Progenitor cell of endocrine pancreas (in vitro differentiated cells): ENCODE measurements around the gene LRRC23. TPM values are rescaled to one million over a fixed set of nuclear protein-coding genes. Genes with fewer than 3 reads are reported as not detected.
"Not testable (repeated sequence)": the region's sequence is repeated elsewhere in the genome, so short reads cannot be mapped to it uniquely, and the experiment has no call there.

Experiments
- DNase-seq: peaks from one replicate; pipeline ENCODE4 v3.0.0; 2021; ENCODE audit warnings: low spot score; ENCODE audit not compliant: unreplicated experiment
- H3K27ac Mint-ChIP-seq: 2 replicates; pipeline ENCODE4 v1.8.0; 2021; ENCODE audit warnings: mild to moderate bottlenecking, moderate library complexity, mixed read lengths
- H3K27me3 Mint-ChIP-seq: 2 replicates; pipeline ENCODE4 v1.8.0; 2021; ENCODE audit warnings: mixed read lengths
- H3K36me3 Mint-ChIP-seq: 2 replicates; pipeline ENCODE4 v1.8.0; 2022; ENCODE audit warnings: mixed read lengths; ENCODE audit not compliant: insufficient read depth
- H3K4me1 Mint-ChIP-seq: 2 replicates; pipeline ENCODE4 v1.8.0; 2021; ENCODE audit warnings: low read depth, mixed read lengths
- H3K4me3 Mint-ChIP-seq: 2 replicates; pipeline ENCODE4 v1.8.0; 2021; ENCODE audit warnings: low read depth, mild to moderate bottlenecking, moderate library complexity, mixed read lengths
- H3K9me3 Mint-ChIP-seq: 2 replicates; pipeline ENCODE4 v1.8.0; 2021; ENCODE audit warnings: low read depth, mixed read lengths
- total RNA-seq: library from RNA; stranded (reverse); gene quantifications from 2 replicates; pipeline ENCODE4 v1.2.1, GENCODE V29; 2021
- TF ChIP-seq, protein P1 (sequence below): fragments of 200-600 bp; sonication (generic); IDR thresholded peaks from one replicate; pipeline ENCODE4 v1.5.0; 2021; ENCODE audit warnings: antibody characterized with exemption, mild to moderate bottlenecking; ENCODE audit not compliant: unreplicated experiment

LRRC23 gene
- total RNA-seq, 1 donor from 2014 or later: 21.5 TPM

DNA sequence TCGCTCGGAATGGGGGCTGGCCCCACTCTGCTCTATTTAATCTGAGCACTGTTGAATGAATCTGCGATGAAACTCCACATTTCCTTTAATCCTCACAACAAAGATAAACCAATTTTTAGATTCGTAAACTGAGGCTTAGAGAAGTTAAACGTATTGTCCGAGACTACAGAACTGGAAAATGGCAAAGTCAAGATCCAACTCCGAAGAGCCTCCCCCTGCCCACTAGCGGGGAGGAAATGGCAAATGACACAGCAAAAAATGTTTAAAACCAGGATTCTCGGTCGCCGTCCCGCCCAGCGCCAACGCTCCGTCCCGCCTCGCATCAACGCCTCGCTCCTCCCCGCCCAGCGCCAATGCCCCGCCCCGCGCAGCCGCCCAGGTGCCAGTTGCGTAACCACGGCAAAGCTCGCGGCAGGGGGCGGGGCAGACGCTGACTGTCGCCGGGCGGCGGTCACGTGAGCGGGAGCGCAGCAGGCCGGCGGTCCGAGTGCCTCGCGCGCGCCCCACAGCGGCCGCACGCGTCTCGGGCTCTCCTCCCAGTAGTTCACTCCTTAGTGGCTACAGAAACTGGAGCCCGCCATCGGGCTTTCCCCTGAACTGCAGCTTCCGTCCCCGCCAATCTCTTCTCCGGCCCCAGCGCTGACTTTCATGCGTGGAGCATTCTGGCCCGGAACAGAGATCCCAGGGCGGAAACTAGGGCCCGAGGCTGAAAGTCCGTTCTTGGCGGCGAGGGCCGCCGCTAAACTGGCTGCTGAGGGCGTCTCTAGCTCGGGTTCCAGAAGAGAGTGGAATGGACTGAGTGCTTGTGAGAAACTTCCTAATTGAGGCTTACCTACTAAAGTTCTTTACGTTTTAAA, 13.6 kb upstream of the LRRC23 start:
- Mint-ChIP-seq H3K27me3 (no peaks in the 10 kb centered on the region), H3K27ac (peak overlapping the region; percentile 97), H3K4me3 (peak overlapping the region; percentile 70), H3K4me1 (peaks cover 28% of the 10 kb centered on the region), H3K36me3 (peaks cover 2% of the 10 kb centered on the region), H3K9me3 (no peaks in the 10 kb centered on the region)
- DNase-seq: peak; percentile 100
- TF ChIP-seq, protein P1, sequence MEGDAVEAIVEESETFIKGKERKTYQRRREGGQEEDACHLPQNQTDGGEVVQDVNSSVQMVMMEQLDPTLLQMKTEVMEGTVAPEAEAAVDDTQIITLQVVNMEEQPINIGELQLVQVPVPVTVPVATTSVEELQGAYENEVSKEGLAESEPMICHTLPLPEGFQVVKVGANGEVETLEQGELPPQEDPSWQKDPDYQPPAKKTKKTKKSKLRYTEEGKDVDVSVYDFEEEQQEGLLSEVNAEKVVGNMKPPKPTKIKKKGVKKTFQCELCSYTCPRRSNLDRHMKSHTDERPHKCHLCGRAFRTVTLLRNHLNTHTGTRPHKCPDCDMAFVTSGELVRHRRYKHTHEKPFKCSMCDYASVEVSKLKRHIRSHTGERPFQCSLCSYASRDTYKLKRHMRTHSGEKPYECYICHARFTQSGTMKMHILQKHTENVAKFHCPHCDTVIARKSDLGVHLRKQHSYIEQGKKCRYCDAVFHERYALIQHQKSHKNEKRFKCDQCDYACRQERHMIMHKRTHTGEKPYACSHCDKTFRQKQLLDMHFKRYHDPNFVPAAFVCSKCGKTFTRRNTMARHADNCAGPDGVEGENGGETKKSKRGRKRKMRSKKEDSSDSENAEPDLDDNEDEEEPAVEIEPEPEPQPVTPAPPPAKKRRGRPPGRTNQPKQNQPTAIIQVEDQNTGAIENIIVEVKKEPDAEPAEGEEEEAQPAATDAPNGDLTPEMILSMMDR: peak; percentile 99

GRCh38 chr12:6891646-6892001, 13.0 kb upstream of the LRRC23 start:
- peaks cover 22% of the 10 kb centered on the region for H3K4me1 Mint-ChIP-seq
- TF ChIP-seq, protein P1: no peak
- peaks cover 2% of the 10 kb centered on the region for H3K36me3 Mint-ChIP-seq
- no peak for DNase-seq
- H3K27me3 Mint-ChIP-seq: no peaks in the 10 kb centered on the region
- H3K4me3 Mint-ChIP-seq: peak overlapping the region; percentile 70
- peak overlapping the region; percentile 97 for H3K27ac Mint-ChIP-seq
- H3K9me3 Mint-ChIP-seq: no peaks in the 10 kb centered on the region

GRCh38 chr12:6892683-6893082, 11.9 kb upstream of the LRRC23 start:
- H3K9me3 Mint-ChIP-seq, H3K4me3 Mint-ChIP-seq: not testable (repeated sequence)

GRCh38 chr12:6894321-6894720, 10.3 kb upstream of the LRRC23 start:
- H3K9me3 Mint-ChIP-seq: no peaks in the 10 kb centered on the region
- TF ChIP-seq, protein P1: no peak
- H3K4me1 Mint-ChIP-seq: peaks cover 9% of the 10 kb centered on the region
- no peaks in the 10 kb centered on the region for H3K36me3 Mint-ChIP-seq
- no peak overlapping the region for H3K4me3 Mint-ChIP-seq
- H3K27ac Mint-ChIP-seq: no peak overlapping the region
- DNase-seq: no peak
- H3K27me3 Mint-ChIP-seq: no peaks in the 10 kb centered on the region

More at GRCh38 chr12:6892683-6893082, 11.9 kb upstream of the LRRC23 start:
- H3K27ac Mint-ChIP-seq, DNase-seq, H3K27me3 Mint-ChIP-seq, H3K36me3 Mint-ChIP-seq: not testable (repeated sequence)
- peaks cover 14% of the 10 kb centered on the region for H3K4me1 Mint-ChIP-seq

DNA sequence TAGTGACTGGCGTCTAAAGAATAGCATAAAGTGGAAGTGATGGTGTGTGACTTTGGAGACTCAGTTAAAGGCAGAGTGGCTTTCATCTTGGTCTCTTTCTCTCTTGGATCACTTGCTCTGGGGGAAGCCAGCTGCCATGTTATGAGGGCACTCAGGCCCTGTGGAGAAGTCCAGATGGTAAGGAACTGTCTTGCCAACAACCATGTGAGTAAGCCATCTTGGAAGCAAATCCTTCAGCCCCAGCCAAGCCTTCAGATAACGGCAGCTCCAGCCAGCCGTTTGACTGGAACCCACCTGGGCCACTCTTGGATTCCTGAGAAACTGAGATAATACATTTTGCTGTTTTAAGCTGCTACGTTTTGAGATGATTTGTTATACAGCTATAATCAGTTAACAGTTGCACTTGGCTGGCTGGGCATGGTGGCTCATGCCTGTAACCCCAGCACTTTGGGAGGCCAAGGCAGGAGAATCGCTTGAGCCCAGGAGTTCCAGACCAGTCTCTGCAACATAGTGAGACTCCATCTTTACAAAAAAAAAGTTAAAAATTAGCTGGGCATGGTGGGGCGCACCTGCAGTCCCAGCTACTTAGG, 7.7 kb upstream of the LRRC23 start:
- Mint-ChIP-seq H3K9me3 (no peaks in the 10 kb centered on the region), H3K4me3 (no peak overlapping the region), H3K27ac (no peak overlapping the region), H3K4me1 (no peaks in the 10 kb centered on the region), H3K27me3 (no peaks in the 10 kb centered on the region), H3K36me3 (no peaks in the 10 kb centered on the region)
- TF ChIP-seq, protein P1: no peak
- DNase-seq: no peak

- Mint-ChIP-seq H3K4me3 (no peak overlapping the region), H3K27ac (no peak overlapping the region), H3K4me1 (peaks cover 9% of the 10 kb centered on the region), H3K36me3 (no peaks in the 10 kb centered on the region), H3K9me3 (no peaks in the 10 kb centered on the region), H3K27me3 (no peaks in the 10 kb centered on the region)
- no peak for DNase-seq
- TF ChIP-seq, protein P1: no peak
Observed at GRCh38 chr12:6899427-6899826, 5.2 kb upstream of the LRRC23 start.
